WTC11 (cell line): Measurements from ENCODE around the gene AMELX. TPM values are rescaled to one million over a fixed set of nuclear protein-coding genes. Genes with fewer than 3 reads are reported as not detected.

Experiments
- ATAC-seq: fragments of 200-7000 bp; cut with Tn5 transposase; 2 replicates; pipeline ENCODE4 v1.10.0; 2021; ENCODE audit warnings: mild to moderate bottlenecking, moderate library complexity
- CTCF ChIA-PET: fragments of 300-600 bp; sonication (Branson Sonifier 250); formaldehyde crosslinking; loops from one replicate; lab custom pipeline; 2021; ENCODE audit warnings: antibody characterized with exemption; lab: Charles Lee
- POLR2A ChIA-PET: fragments of 350-600 bp; sonication (Branson Sonifier 250); formaldehyde crosslinking; loops from one replicate; lab custom pipeline; 2021; ENCODE audit warnings: antibody characterized with exemption; lab: Charles Lee
- DNase-seq: peaks from one replicate; pipeline ENCODE4 v3.0.0; 2021; ENCODE audit warnings: low spot score
- H3K27ac Mint-ChIP-seq: 2 replicates; pipeline ENCODE4 v1.8.0; 2021; ENCODE audit warnings: mixed read lengths
- H3K27me3 Mint-ChIP-seq: 2 replicates; pipeline ENCODE4 v1.8.0; 2021; ENCODE audit warnings: low read depth, mild to moderate bottlenecking, moderate library complexity, mixed read lengths
- H3K36me3 Mint-ChIP-seq: 2 replicates; pipeline ENCODE4 v1.8.0; 2021; ENCODE audit warnings: mixed read lengths
- H3K4me1 Mint-ChIP-seq: 2 replicates; pipeline ENCODE4 v1.8.0; 2022; ENCODE audit warnings: mixed read lengths
- H3K4me3 Mint-ChIP-seq: 2 replicates; pipeline ENCODE4 v1.8.0; 2021; ENCODE audit warnings: mild to moderate bottlenecking, moderate library complexity, mixed read lengths
- H3K9me3 Mint-ChIP-seq: 2 replicates; pipeline ENCODE4 v1.8.0; 2021; ENCODE audit warnings: mixed read lengths
- CBFB ChIP-seq: sonication (generic); formaldehyde crosslinking; IDR thresholded peaks from 2 replicates; pipeline ENCODE4 v1.8.1; 2022; ENCODE audit warnings: mild to moderate bottlenecking, low read depth, missing genetic modification reagents
- E2F5 ChIP-seq: sonication (generic); formaldehyde crosslinking; IDR thresholded peaks from 2 replicates; pipeline ENCODE4 v1.8.1; 2022; ENCODE audit warnings: mild to moderate bottlenecking, moderate library complexity, missing genetic modification reagents
- GABPB1 ChIP-seq: sonication (generic); formaldehyde crosslinking; IDR thresholded peaks from 2 replicates; pipeline ENCODE4 v1.8.1; 2023; ENCODE audit warnings: mild to moderate bottlenecking, missing genetic modification reagents
- GRHL2 ChIP-seq: fragments of 250-450 bp; sonication (Bioruptor Pico); IDR thresholded peaks from 2 replicates; pipeline ENCODE4 v1.8.0; 2022; ENCODE audit warnings: mild to moderate bottlenecking, moderate library complexity; ENCODE audit not compliant: insufficient replicate concordance, severe bottlenecking
- IRF2 ChIP-seq: sonication (generic); formaldehyde crosslinking; IDR thresholded peaks from 2 replicates; pipeline ENCODE4 v1.8.0; 2022; ENCODE audit warnings: low read depth, missing genetic modification reagents, borderline replicate concordance
- MXD4 ChIP-seq: fragments of 250-450 bp; sonication (Bioruptor Pico); IDR thresholded peaks from 2 replicates; pipeline ENCODE4 v1.8.0; 2021; ENCODE audit warnings: mild to moderate bottlenecking, moderate library complexity, borderline replicate concordance
- NR1H2 ChIP-seq: sonication (generic); formaldehyde crosslinking; IDR thresholded peaks from 2 replicates; pipeline ENCODE4 v1.9.0; 2021; ENCODE audit warnings: mild to moderate bottlenecking, moderate library complexity, missing genetic modification reagents
- NR2C2 ChIP-seq: sonication (generic); formaldehyde crosslinking; IDR thresholded peaks from 2 replicates; pipeline ENCODE4 v1.8.0; 2022; ENCODE audit warnings: mild to moderate bottlenecking, missing genetic modification reagents
- OVOL2 ChIP-seq: fragments of 250-450 bp; sonication (Bioruptor Pico); IDR thresholded peaks from 2 replicates; pipeline ENCODE4 v1.9.0; 2021; ENCODE audit warnings: mild to moderate bottlenecking, borderline replicate concordance
- PRDM15 ChIP-seq: sonication (generic); formaldehyde crosslinking; IDR thresholded peaks from 2 replicates; pipeline ENCODE4 v1.8.0; 2022; ENCODE audit warnings: missing genetic modification reagents
- SMAD3 ChIP-seq: sonication (generic); formaldehyde crosslinking; IDR thresholded peaks from 2 replicates; pipeline ENCODE4 v1.8.0; 2022; ENCODE audit warnings: missing genetic modification reagents, mild to moderate bottlenecking, borderline replicate concordance
- TCF7 ChIP-seq: sonication (generic); formaldehyde crosslinking; IDR thresholded peaks from 2 replicates; pipeline ENCODE4 v1.8.0; 2022; ENCODE audit warnings: mild to moderate bottlenecking, low read depth, missing genetic modification reagents, moderate library complexity
- TEAD4 ChIP-seq: sonication (generic); formaldehyde crosslinking; IDR thresholded peaks from 2 replicates; pipeline ENCODE4 v1.8.0; 2022; ENCODE audit warnings: mild to moderate bottlenecking, missing genetic modification reagents
- ZMAT4 ChIP-seq: fragments of 250-450 bp; sonication (Bioruptor Pico); IDR thresholded peaks from 2 replicates; pipeline ENCODE4 v1.9.0; 2021; ENCODE audit warnings: mild to moderate bottlenecking
- ZNF512 ChIP-seq: sonication (generic); formaldehyde crosslinking; IDR thresholded peaks from 2 replicates; pipeline ENCODE4 v1.8.1; 2022; ENCODE audit warnings: missing genetic modification reagents, borderline replicate concordance
- ZNF671 ChIP-seq: fragments of 250-450 bp; sonication (Bioruptor Pico); IDR thresholded peaks from 2 replicates; pipeline ENCODE4 v1.8.0; 2021; ENCODE audit warnings: mild to moderate bottlenecking
- total RNA-seq: library from RNA; stranded (reverse); gene quantifications from 3 replicates; pipeline ENCODE4 v1.2.3, GENCODE V29; 2021
- TF ChIP-seq, protein P1 (sequence below): fragments of 250-450 bp; sonication (Bioruptor Pico); IDR thresholded peaks from 2 replicates; pipeline ENCODE4 v1.8.0; 2021; ENCODE audit warnings: mild to moderate bottlenecking
- TF ChIP-seq, protein P2 (sequence below): fragments of 250-450 bp; sonication (Bioruptor Pico); conservative IDR thresholded peaks from 2 replicates; pipeline ENCODE4 v1.9.0; 2021; ENCODE audit warnings: mild to moderate bottlenecking
- TF ChIP-seq, protein P3 (sequence below): sonication (generic); formaldehyde crosslinking; IDR thresholded peaks from 2 replicates; pipeline ENCODE4 v1.8.1; 2023; ENCODE audit warnings: mild to moderate bottlenecking, missing genetic modification reagents
- TF ChIP-seq, protein P4 (sequence below): fragments of 200-600 bp; IDR thresholded peaks from 2 replicates; pipeline ENCODE4 v1.8.0; 2022; ENCODE audit warnings: antibody characterized with exemption

The AMELX gene
- total RNA-seq, 1 experiment from 2014 or later = not detected

GRCh38 chrX:11265352-11265751 is 27.9 kb upstream of the AMELX start (continued):
- TF ChIP-seq, protein P1, sequence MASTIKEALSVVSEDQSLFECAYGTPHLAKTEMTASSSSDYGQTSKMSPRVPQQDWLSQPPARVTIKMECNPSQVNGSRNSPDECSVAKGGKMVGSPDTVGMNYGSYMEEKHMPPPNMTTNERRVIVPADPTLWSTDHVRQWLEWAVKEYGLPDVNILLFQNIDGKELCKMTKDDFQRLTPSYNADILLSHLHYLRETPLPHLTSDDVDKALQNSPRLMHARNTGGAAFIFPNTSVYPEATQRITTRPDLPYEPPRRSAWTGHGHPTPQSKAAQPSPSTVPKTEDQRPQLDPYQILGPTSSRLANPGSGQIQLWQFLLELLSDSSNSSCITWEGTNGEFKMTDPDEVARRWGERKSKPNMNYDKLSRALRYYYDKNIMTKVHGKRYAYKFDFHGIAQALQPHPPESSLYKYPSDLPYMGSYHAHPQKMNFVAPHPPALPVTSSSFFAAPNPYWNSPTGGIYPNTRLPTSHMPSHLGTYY (CRISPR knock-in tag) = no peak
- TF ChIP-seq GRHL2 (CRISPR knock-in tag) (no peak), E2F5 (CRISPR knock-in tag) (no peak), OVOL2 (CRISPR knock-in tag) (no peak)
- TF ChIP-seq, protein P2, sequence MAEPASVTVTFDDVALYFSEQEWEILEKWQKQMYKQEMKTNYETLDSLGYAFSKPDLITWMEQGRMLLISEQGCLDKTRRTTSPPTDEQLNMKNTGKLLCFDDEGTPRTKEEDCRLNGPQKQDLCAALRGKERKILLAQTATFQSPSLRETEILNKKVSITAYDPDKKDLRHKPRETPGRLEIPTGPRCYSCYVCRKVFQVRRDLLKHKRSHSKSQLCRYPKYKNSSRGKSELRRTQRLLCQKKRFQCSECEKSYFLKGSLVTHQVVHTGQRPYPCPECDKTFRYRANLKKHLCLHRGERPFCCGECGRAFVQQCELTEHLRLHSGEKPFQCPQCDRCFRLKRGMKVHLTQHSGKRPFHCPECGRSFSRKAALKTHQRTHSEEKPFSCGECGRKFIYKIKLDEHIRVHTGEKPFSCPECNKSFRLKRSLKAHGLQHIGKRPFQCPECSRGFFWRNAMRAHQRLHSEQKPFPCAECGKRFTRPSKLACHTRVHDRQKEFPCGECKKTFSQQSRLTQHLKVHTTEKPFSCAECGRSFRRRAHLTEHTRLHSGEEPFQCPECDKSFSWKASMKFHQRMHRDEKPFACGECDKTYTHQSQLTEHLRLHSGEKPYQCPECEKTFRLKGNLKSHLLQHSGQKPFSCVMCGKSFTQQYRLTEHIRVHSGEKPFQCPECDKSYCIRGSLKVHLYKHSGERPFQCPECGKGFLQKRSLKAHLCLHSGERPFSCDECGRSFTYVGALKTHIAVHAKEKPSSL = no peak
- TF ChIP-seq, protein P3, sequence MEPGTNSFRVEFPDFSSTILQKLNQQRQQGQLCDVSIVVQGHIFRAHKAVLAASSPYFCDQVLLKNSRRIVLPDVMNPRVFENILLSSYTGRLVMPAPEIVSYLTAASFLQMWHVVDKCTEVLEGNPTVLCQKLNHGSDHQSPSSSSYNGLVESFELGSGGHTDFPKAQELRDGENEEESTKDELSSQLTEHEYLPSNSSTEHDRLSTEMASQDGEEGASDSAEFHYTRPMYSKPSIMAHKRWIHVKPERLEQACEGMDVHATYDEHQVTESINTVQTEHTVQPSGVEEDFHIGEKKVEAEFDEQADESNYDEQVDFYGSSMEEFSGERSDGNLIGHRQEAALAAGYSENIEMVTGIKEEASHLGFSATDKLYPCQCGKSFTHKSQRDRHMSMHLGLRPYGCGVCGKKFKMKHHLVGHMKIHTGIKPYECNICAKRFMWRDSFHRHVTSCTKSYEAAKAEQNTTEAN (CRISPR knock-in tag) = no peak

DNA sequence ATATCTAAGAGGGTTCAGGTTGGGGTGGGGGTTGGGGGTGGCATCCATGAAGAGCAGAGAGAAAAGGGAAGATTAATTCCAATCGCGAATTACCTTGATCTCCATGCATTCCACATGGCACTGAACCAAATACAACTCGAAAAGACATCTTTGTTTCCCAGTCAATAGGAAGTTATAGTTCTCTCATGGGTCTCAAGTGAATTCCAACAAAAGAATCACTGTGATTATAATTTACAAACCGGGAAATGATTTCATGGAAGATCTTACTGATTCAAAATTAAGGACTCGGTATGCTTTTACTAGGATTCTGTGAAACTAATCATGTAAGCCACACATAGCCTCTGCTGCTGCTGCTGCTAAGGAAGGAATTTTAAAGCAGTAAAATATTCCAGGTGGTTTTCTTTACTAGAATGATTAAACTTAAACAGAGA is 26.6 kb upstream of the AMELX start:
- CTCF ChIA-PET = no interaction called here
- no peak overlapping the region for H3K4me3 Mint-ChIP-seq
- POLR2A ChIA-PET = no interaction called here
- 0 out of 2 replicates have a peak, but pooled peaks cover 7% of the 10 kb centered on the region for H3K4me1 Mint-ChIP-seq
- H3K9me3 Mint-ChIP-seq = no peaks in the 10 kb centered on the region
- ATAC-seq = no peak
- no peaks in the 10 kb centered on the region for H3K27me3 Mint-ChIP-seq
- no peak overlapping the region for H3K27ac Mint-ChIP-seq
- H3K36me3 Mint-ChIP-seq = no peaks in the 10 kb centered on the region
- DNase-seq = no peak
- no peak for TF ChIP-seq IRF2 (CRISPR knock-in tag)
- TF ChIP-seq, protein P4, sequence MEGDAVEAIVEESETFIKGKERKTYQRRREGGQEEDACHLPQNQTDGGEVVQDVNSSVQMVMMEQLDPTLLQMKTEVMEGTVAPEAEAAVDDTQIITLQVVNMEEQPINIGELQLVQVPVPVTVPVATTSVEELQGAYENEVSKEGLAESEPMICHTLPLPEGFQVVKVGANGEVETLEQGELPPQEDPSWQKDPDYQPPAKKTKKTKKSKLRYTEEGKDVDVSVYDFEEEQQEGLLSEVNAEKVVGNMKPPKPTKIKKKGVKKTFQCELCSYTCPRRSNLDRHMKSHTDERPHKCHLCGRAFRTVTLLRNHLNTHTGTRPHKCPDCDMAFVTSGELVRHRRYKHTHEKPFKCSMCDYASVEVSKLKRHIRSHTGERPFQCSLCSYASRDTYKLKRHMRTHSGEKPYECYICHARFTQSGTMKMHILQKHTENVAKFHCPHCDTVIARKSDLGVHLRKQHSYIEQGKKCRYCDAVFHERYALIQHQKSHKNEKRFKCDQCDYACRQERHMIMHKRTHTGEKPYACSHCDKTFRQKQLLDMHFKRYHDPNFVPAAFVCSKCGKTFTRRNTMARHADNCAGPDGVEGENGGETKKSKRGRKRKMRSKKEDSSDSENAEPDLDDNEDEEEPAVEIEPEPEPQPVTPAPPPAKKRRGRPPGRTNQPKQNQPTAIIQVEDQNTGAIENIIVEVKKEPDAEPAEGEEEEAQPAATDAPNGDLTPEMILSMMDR = no peak
- no peak for TF ChIP-seq SMAD3 (CRISPR knock-in tag)
- TF ChIP-seq TCF7 = no peak
- TF ChIP-seq ZNF512 (CRISPR knock-in tag) = no peak
- no peak for TF ChIP-seq GABPB1
- TF ChIP-seq NR2C2 (CRISPR knock-in tag) = no peak
- no peak for TF ChIP-seq TEAD4 (CRISPR knock-in tag)
- no peak for TF ChIP-seq MXD4 (CRISPR knock-in tag)
- no peak for TF ChIP-seq PRDM15 (CRISPR knock-in tag)
- TF ChIP-seq ZMAT4 (CRISPR knock-in tag) = no peak
- TF ChIP-seq, protein P1 (CRISPR knock-in tag) = no peak
- TF ChIP-seq ZNF671 (CRISPR knock-in tag) = no peak
- TF ChIP-seq CBFB = no peak
- TF ChIP-seq E2F5 (CRISPR knock-in tag) = no peak
- TF ChIP-seq NR1H2 (CRISPR knock-in tag) = no peak
